HEK293 (cell line): ENCODE measurements around the gene ST6GALNAC1.

Experiments
- BCL11B ChIP-seq: fragments of 450-650 bp; formaldehyde crosslinking; IDR thresholded peaks from 2 replicates; pipeline ENCODE4 v1.5.1; 2016; ENCODE audit warnings: low read depth, missing biosample characterization, missing genetic modification characterization
- GLI2 ChIP-seq: fragments of 450-650 bp; formaldehyde crosslinking; IDR thresholded peaks from 2 replicates; pipeline ENCODE4; 2017; ENCODE audit warnings: missing biosample characterization, missing genetic modification characterization, low read depth, borderline replicate concordance
- ZEB2 ChIP-seq: fragments of 450-650 bp; formaldehyde crosslinking; IDR thresholded peaks from 2 replicates; pipeline ENCODE4 v1.5.1; 2016; ENCODE audit warnings: missing biosample characterization, missing genetic modification characterization
- ZFP37 ChIP-seq: fragments of 450-650 bp; formaldehyde crosslinking; IDR thresholded peaks from 2 replicates; pipeline ENCODE4 v1.5.1; 2016; ENCODE audit warnings: missing biosample characterization, missing genetic modification characterization
- ZIC2 ChIP-seq: fragments of 450-650 bp; formaldehyde crosslinking; IDR thresholded peaks from 2 replicates; pipeline ENCODE4 v1.5.1; 2016; ENCODE audit warnings: missing biosample characterization, missing genetic modification characterization
- ZNF133 ChIP-seq: fragments of 450-650 bp; formaldehyde crosslinking; IDR thresholded peaks from 2 replicates; pipeline ENCODE4 v1.5.1; 2016; ENCODE audit warnings: missing biosample characterization, missing genetic modification characterization
- ZNF157 ChIP-seq: fragments of 450-650 bp; formaldehyde crosslinking; IDR thresholded peaks from 2 replicates; pipeline ENCODE4 v1.5.1; 2016; ENCODE audit warnings: missing biosample characterization, missing genetic modification characterization
- ZNF174 ChIP-seq: fragments of 450-650 bp; formaldehyde crosslinking; IDR thresholded peaks from 2 replicates; pipeline ENCODE4 v1.5.0; 2017; ENCODE audit warnings: missing biosample characterization, mild to moderate bottlenecking, missing genetic modification characterization
- ZNF202 ChIP-seq: fragments of 450-650 bp; formaldehyde crosslinking; IDR thresholded peaks from 2 replicates; pipeline ENCODE4 v1.5.1; 2016; ENCODE audit warnings: missing biosample characterization, missing genetic modification characterization, borderline replicate concordance
- ZNF292 ChIP-seq: fragments of 450-650 bp; formaldehyde crosslinking; IDR thresholded peaks from 2 replicates; pipeline ENCODE4 v1.5.1; 2016; ENCODE audit warnings: low read depth, missing biosample characterization, missing genetic modification characterization, borderline replicate concordance
- ZNF416 ChIP-seq: fragments of 450-650 bp; formaldehyde crosslinking; IDR thresholded peaks from 2 replicates; pipeline ENCODE4 v1.5.1; 2016; ENCODE audit warnings: missing biosample characterization, missing genetic modification characterization
- ZNF555 ChIP-seq: fragments of 450-650 bp; formaldehyde crosslinking; conservative IDR thresholded peaks from 2 replicates; pipeline ENCODE4 v1.5.1; 2017; ENCODE audit warnings: missing biosample characterization, mild to moderate bottlenecking, missing genetic modification characterization, inconsistent platforms
- TF ChIP-seq, protein P1 (sequence below): fragments of 450-650 bp; formaldehyde crosslinking; IDR thresholded peaks from 2 replicates; pipeline ENCODE4 v1.5.1; 2016; ENCODE audit warnings: missing biosample characterization, missing genetic modification characterization
- TF ChIP-seq, protein P2 (sequence below): fragments of 450-650 bp; formaldehyde crosslinking; conservative IDR thresholded peaks from 2 replicates; pipeline ENCODE4 v1.5.1; 2016; ENCODE audit warnings: low read depth, missing biosample characterization, missing genetic modification characterization
- TF ChIP-seq, protein P3 (sequence below): sonication (generic); formaldehyde crosslinking; IDR thresholded peaks from 2 replicates; pipeline ENCODE4 v1.8.1; 2022; ENCODE audit warnings: mild to moderate bottlenecking, moderate library complexity, missing genetic modification reagents
- TF ChIP-seq, protein P4 (sequence below): fragments of 450-650 bp; formaldehyde crosslinking; IDR thresholded peaks from 2 replicates; pipeline ENCODE4 v1.5.1; 2016; ENCODE audit warnings: missing biosample characterization, missing genetic modification characterization
- TF ChIP-seq, protein P5 (sequence below): fragments of 450-650 bp; formaldehyde crosslinking; IDR thresholded peaks from 2 replicates; pipeline ENCODE4 v1.5.0; 2017; ENCODE audit warnings: missing biosample characterization, missing genetic modification characterization, borderline replicate concordance
- TF ChIP-seq, protein P6 (sequence below): fragments of 450-650 bp; formaldehyde crosslinking; IDR thresholded peaks from 2 replicates; pipeline ENCODE4 v1.5.1; 2017; ENCODE audit warnings: missing biosample characterization, missing genetic modification characterization
- TF ChIP-seq, protein P7 (sequence below): fragments of 450-650 bp; formaldehyde crosslinking; IDR thresholded peaks from 2 replicates; pipeline ENCODE4 v1.5.1; 2016; ENCODE audit warnings: missing biosample characterization, missing genetic modification characterization

Gene ST6GALNAC1

DNA sequence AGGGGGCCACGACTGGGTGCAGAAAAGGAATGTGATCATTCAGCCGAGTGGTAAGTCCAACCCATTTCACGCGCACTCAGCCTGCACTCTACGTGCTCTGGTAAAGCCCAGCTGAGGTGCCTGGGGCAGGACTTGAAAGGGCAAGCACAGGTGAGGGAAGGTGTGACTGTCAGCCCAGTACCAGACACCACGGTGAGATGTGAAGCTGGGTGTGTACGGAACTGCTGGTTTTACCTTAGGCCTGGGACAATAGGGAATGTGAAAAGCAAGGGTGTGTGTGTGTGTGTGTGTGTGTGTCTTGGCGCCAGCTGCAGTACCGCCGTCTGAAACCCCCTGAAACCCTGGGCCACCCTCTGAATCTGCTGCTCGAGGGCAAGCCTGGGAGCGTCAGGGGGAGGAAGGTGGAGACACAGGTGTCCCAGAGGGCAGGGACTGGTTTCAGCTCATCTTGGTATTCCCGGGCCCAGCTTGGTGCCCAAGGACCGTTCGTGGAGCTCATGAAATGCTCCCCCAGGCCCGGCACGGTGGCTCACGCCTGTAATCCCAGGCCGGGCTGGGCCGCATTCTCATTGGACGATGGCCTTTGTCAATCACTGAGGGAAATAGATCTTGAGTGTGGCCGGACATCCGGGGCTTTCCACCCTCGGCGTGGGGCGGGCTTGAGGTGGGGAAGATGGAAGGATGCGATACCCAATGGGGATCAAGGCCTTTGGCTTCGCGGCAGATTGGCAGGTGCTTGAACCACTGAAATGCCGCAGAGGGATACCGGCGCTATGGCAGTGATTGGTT, 27.8 kb upstream of the ST6GALNAC1 start (continued):
- TF ChIP-seq, protein P1, sequence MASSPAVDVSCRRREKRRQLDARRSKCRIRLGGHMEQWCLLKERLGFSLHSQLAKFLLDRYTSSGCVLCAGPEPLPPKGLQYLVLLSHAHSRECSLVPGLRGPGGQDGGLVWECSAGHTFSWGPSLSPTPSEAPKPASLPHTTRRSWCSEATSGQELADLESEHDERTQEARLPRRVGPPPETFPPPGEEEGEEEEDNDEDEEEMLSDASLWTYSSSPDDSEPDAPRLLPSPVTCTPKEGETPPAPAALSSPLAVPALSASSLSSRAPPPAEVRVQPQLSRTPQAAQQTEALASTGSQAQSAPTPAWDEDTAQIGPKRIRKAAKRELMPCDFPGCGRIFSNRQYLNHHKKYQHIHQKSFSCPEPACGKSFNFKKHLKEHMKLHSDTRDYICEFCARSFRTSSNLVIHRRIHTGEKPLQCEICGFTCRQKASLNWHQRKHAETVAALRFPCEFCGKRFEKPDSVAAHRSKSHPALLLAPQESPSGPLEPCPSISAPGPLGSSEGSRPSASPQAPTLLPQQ (tag by site-specific recombination) = peak; percentile 58; the same call in 1 of the 2 replicates
- TF ChIP-seq, protein P2, sequence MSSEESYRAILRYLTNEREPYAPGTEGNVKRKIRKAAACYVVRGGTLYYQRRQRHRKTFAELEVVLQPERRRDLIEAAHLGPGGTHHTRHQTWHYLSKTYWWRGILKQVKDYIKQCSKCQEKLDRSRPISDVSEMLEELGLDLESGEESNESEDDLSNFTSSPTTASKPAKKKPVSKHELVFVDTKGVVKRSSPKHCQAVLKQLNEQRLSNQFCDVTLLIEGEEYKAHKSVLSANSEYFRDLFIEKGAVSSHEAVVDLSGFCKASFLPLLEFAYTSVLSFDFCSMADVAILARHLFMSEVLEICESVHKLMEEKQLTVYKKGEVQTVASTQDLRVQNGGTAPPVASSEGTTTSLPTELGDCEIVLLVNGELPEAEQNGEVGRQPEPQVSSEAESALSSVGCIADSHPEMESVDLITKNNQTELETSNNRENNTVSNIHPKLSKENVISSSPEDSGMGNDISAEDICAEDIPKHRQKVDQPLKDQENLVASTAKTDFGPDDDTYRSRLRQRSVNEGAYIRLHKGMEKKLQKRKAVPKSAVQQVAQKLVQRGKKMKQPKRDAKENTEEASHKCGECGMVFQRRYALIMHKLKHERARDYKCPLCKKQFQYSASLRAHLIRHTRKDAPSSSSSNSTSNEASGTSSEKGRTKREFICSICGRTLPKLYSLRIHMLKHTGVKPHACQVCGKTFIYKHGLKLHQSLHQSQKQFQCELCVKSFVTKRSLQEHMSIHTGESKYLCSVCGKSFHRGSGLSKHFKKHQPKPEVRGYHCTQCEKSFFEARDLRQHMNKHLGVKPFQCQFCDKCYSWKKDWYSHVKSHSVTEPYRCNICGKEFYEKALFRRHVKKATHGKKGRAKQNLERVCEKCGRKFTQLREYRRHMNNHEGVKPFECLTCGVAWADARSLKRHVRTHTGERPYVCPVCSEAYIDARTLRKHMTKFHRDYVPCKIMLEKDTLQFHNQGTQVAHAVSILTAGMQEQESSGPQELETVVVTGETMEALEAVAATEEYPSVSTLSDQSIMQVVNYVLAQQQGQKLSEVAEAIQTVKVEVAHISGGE (tag by site-specific recombination) = peak; percentile 47; the same call in 1 of the 2 replicates
- TF ChIP-seq, protein P3, sequence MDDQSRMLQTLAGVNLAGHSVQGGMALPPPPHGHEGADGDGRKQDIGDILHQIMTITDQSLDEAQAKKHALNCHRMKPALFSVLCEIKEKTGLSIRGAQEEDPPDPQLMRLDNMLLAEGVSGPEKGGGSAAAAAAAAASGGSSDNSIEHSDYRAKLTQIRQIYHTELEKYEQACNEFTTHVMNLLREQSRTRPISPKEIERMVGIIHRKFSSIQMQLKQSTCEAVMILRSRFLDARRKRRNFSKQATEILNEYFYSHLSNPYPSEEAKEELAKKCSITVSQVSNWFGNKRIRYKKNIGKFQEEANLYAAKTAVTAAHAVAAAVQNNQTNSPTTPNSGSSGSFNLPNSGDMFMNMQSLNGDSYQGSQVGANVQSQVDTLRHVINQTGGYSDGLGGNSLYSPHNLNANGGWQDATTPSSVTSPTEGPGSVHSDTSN = peak; percentile 100
- TF ChIP-seq ZNF157 (tag by site-specific recombination) (no peak), ZFP37 (tag by site-specific recombination) (peak; percentile 97), ZNF174 (tag by site-specific recombination) (no peak), ZNF292 (tag by site-specific recombination) (no peak), ZNF202 (tag by site-specific recombination) (no peak), ZIC2 (tag by site-specific recombination) (peak; percentile 78), BCL11B (tag by site-specific recombination) (peak; percentile 82; the same call in 1 of the 2 replicates), ZNF133 (tag by site-specific recombination) (no peak), GLI2 (tag by site-specific recombination) (no peak), ZEB2 (tag by site-specific recombination) (peak; percentile 84), ZNF555 (tag by site-specific recombination) (no peak), ZNF416 (no peak)
- TF ChIP-seq, protein P4, sequence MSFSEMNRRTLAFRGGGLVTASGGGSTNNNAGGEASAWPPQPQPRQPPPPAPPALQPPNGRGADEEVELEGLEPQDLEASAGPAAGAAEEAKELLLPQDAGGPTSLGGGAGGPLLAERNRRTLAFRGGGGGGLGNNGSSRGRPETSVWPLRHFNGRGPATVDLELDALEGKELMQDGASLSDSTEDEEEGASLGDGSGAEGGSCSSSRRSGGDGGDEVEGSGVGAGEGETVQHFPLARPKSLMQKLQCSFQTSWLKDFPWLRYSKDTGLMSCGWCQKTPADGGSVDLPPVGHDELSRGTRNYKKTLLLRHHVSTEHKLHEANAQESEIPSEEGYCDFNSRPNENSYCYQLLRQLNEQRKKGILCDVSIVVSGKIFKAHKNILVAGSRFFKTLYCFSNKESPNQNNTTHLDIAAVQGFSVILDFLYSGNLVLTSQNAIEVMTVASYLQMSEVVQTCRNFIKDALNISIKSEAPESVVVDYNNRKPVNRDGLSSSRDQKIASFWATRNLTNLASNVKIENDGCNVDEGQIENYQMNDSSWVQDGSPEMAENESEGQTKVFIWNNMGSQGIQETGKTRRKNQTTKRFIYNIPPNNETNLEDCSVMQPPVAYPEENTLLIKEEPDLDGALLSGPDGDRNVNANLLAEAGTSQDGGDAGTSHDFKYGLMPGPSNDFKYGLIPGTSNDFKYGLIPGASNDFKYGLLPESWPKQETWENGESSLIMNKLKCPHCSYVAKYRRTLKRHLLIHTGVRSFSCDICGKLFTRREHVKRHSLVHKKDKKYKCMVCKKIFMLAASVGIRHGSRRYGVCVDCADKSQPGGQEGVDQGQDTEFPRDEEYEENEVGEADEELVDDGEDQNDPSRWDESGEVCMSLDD (tag by site-specific recombination) = peak; percentile 70; the same call in 1 of the 2 replicates
- TF ChIP-seq, protein P5, sequence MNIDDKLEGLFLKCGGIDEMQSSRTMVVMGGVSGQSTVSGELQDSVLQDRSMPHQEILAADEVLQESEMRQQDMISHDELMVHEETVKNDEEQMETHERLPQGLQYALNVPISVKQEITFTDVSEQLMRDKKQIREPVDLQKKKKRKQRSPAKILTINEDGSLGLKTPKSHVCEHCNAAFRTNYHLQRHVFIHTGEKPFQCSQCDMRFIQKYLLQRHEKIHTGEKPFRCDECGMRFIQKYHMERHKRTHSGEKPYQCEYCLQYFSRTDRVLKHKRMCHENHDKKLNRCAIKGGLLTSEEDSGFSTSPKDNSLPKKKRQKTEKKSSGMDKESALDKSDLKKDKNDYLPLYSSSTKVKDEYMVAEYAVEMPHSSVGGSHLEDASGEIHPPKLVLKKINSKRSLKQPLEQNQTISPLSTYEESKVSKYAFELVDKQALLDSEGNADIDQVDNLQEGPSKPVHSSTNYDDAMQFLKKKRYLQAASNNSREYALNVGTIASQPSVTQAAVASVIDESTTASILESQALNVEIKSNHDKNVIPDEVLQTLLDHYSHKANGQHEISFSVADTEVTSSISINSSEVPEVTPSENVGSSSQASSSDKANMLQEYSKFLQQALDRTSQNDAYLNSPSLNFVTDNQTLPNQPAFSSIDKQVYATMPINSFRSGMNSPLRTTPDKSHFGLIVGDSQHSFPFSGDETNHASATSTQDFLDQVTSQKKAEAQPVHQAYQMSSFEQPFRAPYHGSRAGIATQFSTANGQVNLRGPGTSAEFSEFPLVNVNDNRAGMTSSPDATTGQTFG = peak; percentile 93; the same call in 1 of the 2 replicates
- TF ChIP-seq, protein P6, sequence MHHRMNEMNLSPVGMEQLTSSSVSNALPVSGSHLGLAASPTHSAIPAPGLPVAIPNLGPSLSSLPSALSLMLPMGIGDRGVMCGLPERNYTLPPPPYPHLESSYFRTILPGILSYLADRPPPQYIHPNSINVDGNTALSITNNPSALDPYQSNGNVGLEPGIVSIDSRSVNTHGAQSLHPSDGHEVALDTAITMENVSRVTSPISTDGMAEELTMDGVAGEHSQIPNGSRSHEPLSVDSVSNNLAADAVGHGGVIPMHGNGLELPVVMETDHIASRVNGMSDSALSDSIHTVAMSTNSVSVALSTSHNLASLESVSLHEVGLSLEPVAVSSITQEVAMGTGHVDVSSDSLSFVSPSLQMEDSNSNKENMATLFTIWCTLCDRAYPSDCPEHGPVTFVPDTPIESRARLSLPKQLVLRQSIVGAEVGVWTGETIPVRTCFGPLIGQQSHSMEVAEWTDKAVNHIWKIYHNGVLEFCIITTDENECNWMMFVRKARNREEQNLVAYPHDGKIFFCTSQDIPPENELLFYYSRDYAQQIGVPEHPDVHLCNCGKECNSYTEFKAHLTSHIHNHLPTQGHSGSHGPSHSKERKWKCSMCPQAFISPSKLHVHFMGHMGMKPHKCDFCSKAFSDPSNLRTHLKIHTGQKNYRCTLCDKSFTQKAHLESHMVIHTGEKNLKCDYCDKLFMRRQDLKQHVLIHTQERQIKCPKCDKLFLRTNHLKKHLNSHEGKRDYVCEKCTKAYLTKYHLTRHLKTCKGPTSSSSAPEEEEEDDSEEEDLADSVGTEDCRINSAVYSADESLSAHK (tag by site-specific recombination) = peak; percentile 60; the same call in 1 of the 2 replicates
- TF ChIP-seq, protein P7, sequence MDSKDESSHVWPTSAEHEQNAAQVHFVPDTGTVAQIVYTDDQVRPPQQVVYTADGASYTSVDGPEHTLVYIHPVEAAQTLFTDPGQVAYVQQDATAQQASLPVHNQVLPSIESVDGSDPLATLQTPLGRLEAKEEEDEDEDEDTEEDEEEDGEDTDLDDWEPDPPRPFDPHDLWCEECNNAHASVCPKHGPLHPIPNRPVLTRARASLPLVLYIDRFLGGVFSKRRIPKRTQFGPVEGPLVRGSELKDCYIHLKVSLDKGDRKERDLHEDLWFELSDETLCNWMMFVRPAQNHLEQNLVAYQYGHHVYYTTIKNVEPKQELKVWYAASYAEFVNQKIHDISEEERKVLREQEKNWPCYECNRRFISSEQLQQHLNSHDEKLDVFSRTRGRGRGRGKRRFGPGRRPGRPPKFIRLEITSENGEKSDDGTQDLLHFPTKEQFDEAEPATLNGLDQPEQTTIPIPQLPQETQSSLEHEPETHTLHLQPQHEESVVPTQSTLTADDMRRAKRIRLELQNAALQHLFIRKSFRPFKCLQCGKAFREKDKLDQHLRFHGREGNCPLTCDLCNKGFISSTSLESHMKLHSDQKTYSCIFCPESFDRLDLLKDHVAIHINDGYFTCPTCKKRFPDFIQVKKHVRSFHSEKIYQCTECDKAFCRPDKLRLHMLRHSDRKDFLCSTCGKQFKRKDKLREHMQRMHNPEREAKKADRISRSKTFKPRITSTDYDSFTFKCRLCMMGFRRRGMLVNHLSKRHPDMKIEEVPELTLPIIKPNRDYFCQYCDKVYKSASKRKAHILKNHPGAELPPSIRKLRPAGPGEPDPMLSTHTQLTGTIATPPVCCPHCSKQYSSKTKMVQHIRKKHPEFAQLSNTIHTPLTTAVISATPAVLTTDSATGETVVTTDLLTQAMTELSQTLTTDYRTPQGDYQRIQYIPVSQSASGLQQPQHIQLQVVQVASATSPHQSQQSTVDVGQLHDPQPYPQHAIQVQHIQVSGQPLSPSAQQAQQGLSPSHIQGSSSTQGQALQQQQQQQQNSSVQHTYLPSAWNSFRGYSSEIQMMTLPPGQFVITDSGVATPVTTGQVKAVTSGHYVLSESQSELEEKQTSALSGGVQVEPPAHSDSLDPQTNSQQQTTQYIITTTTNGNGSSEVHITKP (tag by site-specific recombination) = peak; percentile 96
